AG10803 (cell line): Measurements from ENCODE around the gene PDCL2.
A peak's percentile ranks its signal among the peaks of the same experiment; 100 is the strongest.

Experiments used
- DNase-seq: peaks from one replicate; pipeline ENCODE4 v3.0.0; 2010; ENCODE audit warnings: low read depth
- H3K4me3 ChIP-seq: 2 replicates; pipeline ENCODE4 v1.5.1; 2011; ENCODE audit warnings: mild to moderate bottlenecking, low read length, control low read depth
- CTCF ChIP-seq: conservative IDR thresholded peaks from 2 replicates; pipeline ENCODE4 v1.5.1; 2011; ENCODE audit warnings: mild to moderate bottlenecking, low read length, control low read depth, inconsistent platforms

Gene PDCL2

GRCh38 chr4:55592014-55592413 is at the start of gene PDCL2:
Gene PDCL2 (minus strand): TSS chr4:55592245. CDS start chr4:55592109, 136 bp downstream.
- H3K4me3 ChIP-seq: no peak within 1 kb of the TSS
- DNase-seq: no peak
- TF ChIP-seq CTCF: no peak

- TF ChIP-seq CTCF: no peak
- H3K4me3 ChIP-seq: no peak overlapping the region
- no peak for DNase-seq
Measured at GRCh38 chr4:55637272-55637820, 45.3 kb upstream of the PDCL2 start.

GRCh38 chr4:55636656-55636999 is 44.6 kb upstream of the PDCL2 start:
- peak overlapping the region; percentile 31 for H3K4me3 ChIP-seq

GRCh38 chr4:55635741-55636655 is 44.0 kb upstream of the PDCL2 start, which contains the start of gene NMU:
Gene NMU (minus strand): TSS chr4:55636298. CDS start chr4:55636192, 106 bp downstream.
- DNase-seq: no peak
- H3K4me3 ChIP-seq: peak within 1 kb of the TSS; percentile 31
- TF ChIP-seq CTCF: no peak

More at GRCh38 chr4:55636656-55636999, 44.6 kb upstream of the PDCL2 start:
- no peak for DNase-seq
- TF ChIP-seq CTCF: no peak

GRCh38 chr4:55635282-55635681 is 43.2 kb upstream of the PDCL2 start:
- no peak for TF ChIP-seq CTCF
- no peak for DNase-seq
- H3K4me3 ChIP-seq: no peak overlapping the region

GRCh38 chr4:55634417-55635128 is 42.5 kb upstream of the PDCL2 start:
- DNase-seq: no peak
- H3K4me3 ChIP-seq: no peak overlapping the region
- TF ChIP-seq CTCF: no peak
